ENCODE measurements around the gene AP2B1.

DNA sequence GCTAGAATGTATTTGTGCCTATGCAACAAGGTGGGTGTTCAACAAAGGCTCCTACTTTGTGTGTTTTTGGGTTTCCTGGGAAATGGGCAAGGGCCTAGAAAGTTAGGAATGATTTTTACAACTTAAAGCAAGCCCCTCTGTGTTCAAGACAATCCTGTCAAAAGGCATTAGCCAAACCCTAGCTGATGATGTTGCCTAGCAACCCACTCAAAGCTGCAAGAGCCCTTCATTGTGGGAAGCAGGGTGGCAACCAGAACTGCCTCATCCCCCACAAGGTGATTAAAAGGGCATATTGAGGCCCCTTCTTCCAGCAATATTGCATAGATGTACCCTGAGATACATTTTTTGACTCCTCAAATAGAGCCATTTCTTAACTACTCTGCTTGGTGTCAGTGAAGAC lies 128.3 kb downstream of the AP2B1 start:
- TF ChIP-seq CTCF (IDR thresholded peaks at IDR 0.05): no peak
- no peak for TF ChIP-seq POLR2A (IDR thresholded peaks at IDR 0.05)

All from adrenal gland (tissue), 5 donors.